Measurements from ENCODE around the gene OR10J4. TPM values are rescaled to one million over a fixed set of nuclear protein-coding genes. Genes with fewer than 3 reads are reported as not detected.

OR10J4 gene
- total RNA-seq, 1 experiment from 2014 or later = not detected

- in situ Hi-C loops (cut with HindIII; ENCODE audit: low pct_unique_long_range_greater_than_20kb, low sequenced_read_pairs) = no loop called here
Observed at GRCh38 chr1:159469921-159470533, 38.0 kb downstream of the OR10J4 start.

GRCh38 chr1:159473335-159473734 lies 41.3 kb downstream of the OR10J4 start:
- no peak for DNase-seq (ENCODE audit: low read depth, low spot score)
- in situ Hi-C loops (cut with HindIII; ENCODE audit: low pct_unique_long_range_greater_than_20kb, low sequenced_read_pairs) = no loop called here

More at GRCh38 chr1:159469921-159470533, 38.0 kb downstream of the OR10J4 start:
- no peak for DNase-seq (ENCODE audit: low read depth, low spot score)

- DNase-seq (ENCODE audit: low read depth, low spot score) = no peak
- in situ Hi-C loops (cut with HindIII; ENCODE audit: low pct_unique_long_range_greater_than_20kb, low sequenced_read_pairs) = no loop called here
Observed at GRCh38 chr1:159474926-159475325, 42.9 kb downstream of the OR10J4 start.

Other genes starting within 250 kb of the OR10J4 start
- gene ACKR1, start 227.3 kb upstream of the OR10J4 start, total RNA-seq (2014; rRNA removed; shearing (Covaris generic)) = not detected in 2 replicates
- not detected in 2 replicates for gene FCER1A, start 129.9 kb upstream of the OR10J4 start, total RNA-seq (2014; rRNA removed; shearing (Covaris generic))
- not detected in 2 replicates for gene OR10J1, start 7.5 kb downstream of the OR10J4 start, total RNA-seq (2014; rRNA removed; shearing (Covaris generic))
- not detected in 2 replicates for gene OR10J5, start 103.8 kb downstream of the OR10J4 start, total RNA-seq (2014; rRNA removed; shearing (Covaris generic))
- not detected in 2 replicates for gene APCS, start 155.6 kb downstream of the OR10J4 start, total RNA-seq (2014; rRNA removed; shearing (Covaris generic))

Data from SK-MEL-5 (cell line).